Fibroblast of villous mesenchyme (primary cell): ENCODE results near the gene KRTAP4-6. TPM values are rescaled to one million over a fixed set of nuclear protein-coding genes. Genes with fewer than 3 reads are reported as not detected.
"Not testable (repeated sequence)": the region's sequence is repeated elsewhere in the genome, so short reads cannot be mapped to it uniquely, and the experiment has no call there.

Experiments used
- DNase-seq: peaks from one replicate; pipeline ENCODE4 v3.0.0-alpha.2; 2010; ENCODE audit warnings: low read depth
- H3K4me3 ChIP-seq: 2 replicates; pipeline ENCODE4 v1.5.1; 2011; ENCODE audit warnings: low read depth, mild to moderate bottlenecking, low read length
- CTCF ChIP-seq: IDR thresholded peaks from 2 replicates; pipeline ENCODE4 v1.5.1; 2012; ENCODE audit warnings: low read depth, mild to moderate bottlenecking, low read length; ENCODE audit not compliant: insufficient read depth
- total RNA-seq: library from RNA; depleted of rRNA; stranded (reverse); fragments of >200 nt; gene quantifications from 2 replicates; pipeline ENCODE4 v1.2.3, GENCODE V29; 2012

KRTAP4-6 gene
- total RNA-seq, 1 donor = not detected

- no peak within 1 kb of the TSS for H3K4me3 ChIP-seq
- TF ChIP-seq CTCF = no peak
Measured at GRCh38 chr17:41160648-41161047, 20.3 kb upstream of the KRTAP4-6 start, which contains the start of gene KRTAP4-4. KRTAP4-4 (minus strand) TSS chr17:41160748; CDS start chr17:41160691, 57 bp downstream.

GRCh38 chr17:41160190-41160589, 19.8 kb upstream of the KRTAP4-6 start:
- not testable (repeated sequence) for DNase-seq, H3K4me3 ChIP-seq

More at GRCh38 chr17:41160648-41161047, 20.3 kb upstream of the KRTAP4-6 start, which contains the start of gene KRTAP4-4:
- DNase-seq = no peak

GRCh38 chr17:41153856-41154255, 13.5 kb upstream of the KRTAP4-6 start:
- no peak for TF ChIP-seq CTCF
- DNase-seq = peak; percentile 22
- no peak overlapping the region for H3K4me3 ChIP-seq

- DNase-seq = no peak
- no peak for TF ChIP-seq CTCF
- H3K4me3 ChIP-seq = no peak overlapping the region
Measured at GRCh38 chr17:41151525-41151924, 11.2 kb upstream of the KRTAP4-6 start.

GRCh38 chr17:41150026-41150425, 9.7 kb upstream of the KRTAP4-6 start:
- H3K4me3 ChIP-seq = no peak overlapping the region
- DNase-seq = no peak
- no peak for TF ChIP-seq CTCF

GRCh38 chr17:41149652-41149985, 9.3 kb upstream of the KRTAP4-6 start, which contains the start of gene KRTAP4-5:
KRTAP4-5 (minus strand) TSS chr17:41149825; CDS start chr17:41149767, 58 bp downstream.
- no peak within 1 kb of the TSS for H3K4me3 ChIP-seq
- no peak for DNase-seq
- TF ChIP-seq CTCF = no peak

- H3K4me3 ChIP-seq, DNase-seq: not testable (repeated sequence)
Measured at GRCh38 chr17:41148971-41149651, 8.8 kb upstream of the KRTAP4-6 start.

- TF ChIP-seq CTCF = no peak
- no peak overlapping the region for H3K4me3 ChIP-seq
- no peak for DNase-seq
Measured at GRCh38 chr17:41147531-41148204, 7.3 kb upstream of the KRTAP4-6 start.
